Measurements from ENCODE around the gene SLC27A2. TPM values are rescaled to one million over a fixed set of nuclear protein-coding genes. Genes with fewer than 3 reads are reported as not detected.
"Not testable (repeated sequence)": the region's sequence is repeated elsewhere in the genome, so short reads cannot be mapped to it uniquely, and the experiment has no call there.

SLC27A2 gene
- 7.8 and 7.9 TPM in 2 replicates for total RNA-seq

DNA sequence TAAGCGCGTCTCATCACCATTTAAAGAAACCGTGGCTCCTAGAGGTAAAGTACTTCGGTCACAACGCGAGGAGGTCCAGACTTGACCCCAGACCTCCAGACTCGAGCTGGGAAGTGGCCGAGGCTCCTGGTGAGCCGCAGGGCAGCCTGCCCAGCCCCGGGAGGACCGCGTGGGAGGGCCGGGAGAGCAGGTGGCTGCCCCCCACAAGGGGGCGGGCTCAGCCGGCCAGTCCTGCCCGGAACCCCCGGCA, at the start of gene SLC27A2:
TSS of gene SLC27A2 (plus strand) at position 228 of the 250 bp plus-strand sequence. CDS start 232 bp downstream, outside the sequence.
- Histone ChIP-seq H3K27me3 (ENCODE audit: control insufficient read depth, insufficient read depth, low read length) (peaks cover 16% of the 10 kb centered on the region), H3K4me3 (ENCODE audit: low read depth, low read length) (peak within 1 kb of the TSS; percentile 51), H3K36me3 (ENCODE audit: control insufficient read depth, insufficient read depth, low read length) (no peaks in the 10 kb centered on the region)
- DNase-seq (ENCODE audit: low read depth) = no peak
- TF ChIP-seq, protein P1, sequence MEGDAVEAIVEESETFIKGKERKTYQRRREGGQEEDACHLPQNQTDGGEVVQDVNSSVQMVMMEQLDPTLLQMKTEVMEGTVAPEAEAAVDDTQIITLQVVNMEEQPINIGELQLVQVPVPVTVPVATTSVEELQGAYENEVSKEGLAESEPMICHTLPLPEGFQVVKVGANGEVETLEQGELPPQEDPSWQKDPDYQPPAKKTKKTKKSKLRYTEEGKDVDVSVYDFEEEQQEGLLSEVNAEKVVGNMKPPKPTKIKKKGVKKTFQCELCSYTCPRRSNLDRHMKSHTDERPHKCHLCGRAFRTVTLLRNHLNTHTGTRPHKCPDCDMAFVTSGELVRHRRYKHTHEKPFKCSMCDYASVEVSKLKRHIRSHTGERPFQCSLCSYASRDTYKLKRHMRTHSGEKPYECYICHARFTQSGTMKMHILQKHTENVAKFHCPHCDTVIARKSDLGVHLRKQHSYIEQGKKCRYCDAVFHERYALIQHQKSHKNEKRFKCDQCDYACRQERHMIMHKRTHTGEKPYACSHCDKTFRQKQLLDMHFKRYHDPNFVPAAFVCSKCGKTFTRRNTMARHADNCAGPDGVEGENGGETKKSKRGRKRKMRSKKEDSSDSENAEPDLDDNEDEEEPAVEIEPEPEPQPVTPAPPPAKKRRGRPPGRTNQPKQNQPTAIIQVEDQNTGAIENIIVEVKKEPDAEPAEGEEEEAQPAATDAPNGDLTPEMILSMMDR (IDR thresholded peaks at IDR 0.05; ENCODE audit: insufficient read depth, low read length, poor library complexity, severe bottlenecking) = peak; percentile 42

DNA sequence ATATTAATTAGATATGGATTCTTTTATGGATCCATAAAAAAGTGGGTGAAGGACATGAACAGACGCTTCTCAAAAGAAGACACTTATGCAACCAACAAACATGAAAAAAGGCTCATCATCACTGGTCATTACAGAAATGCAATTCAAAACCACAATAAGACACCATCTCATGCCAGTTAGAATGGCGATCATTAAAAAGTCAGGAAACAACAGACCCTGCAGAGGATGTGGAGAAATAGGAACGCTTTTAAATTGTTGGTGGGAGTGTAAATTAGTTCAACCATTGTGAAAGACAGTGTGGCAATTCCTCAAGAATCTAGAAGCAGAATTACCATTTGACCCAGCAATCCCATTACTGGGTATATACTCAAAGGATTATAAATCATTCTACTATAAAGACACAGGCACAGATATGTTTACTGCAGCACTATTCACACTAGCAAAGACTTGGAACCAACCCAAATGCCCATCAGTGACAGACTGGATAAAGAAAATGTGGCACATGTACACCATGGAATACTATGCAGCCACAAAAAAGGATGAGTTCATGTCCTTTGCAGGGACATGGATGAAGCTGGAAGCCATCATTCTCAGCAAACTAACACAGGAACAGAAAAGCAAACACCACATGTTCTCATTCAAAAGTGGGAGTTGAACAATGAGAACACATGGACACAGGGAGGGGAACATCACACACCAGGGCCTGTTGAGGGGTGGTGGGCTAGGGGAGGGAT, 49.6 kb upstream of the SLC27A2 start:
- DNase-seq (ENCODE audit: low read depth); H3K27me3 ChIP-seq (ENCODE audit: control insufficient read depth, insufficient read depth, low read length); H3K4me3 ChIP-seq (ENCODE audit: low read depth, low read length); H3K36me3 ChIP-seq (ENCODE audit: control insufficient read depth, insufficient read depth, low read length): not testable (repeated sequence)

DNA sequence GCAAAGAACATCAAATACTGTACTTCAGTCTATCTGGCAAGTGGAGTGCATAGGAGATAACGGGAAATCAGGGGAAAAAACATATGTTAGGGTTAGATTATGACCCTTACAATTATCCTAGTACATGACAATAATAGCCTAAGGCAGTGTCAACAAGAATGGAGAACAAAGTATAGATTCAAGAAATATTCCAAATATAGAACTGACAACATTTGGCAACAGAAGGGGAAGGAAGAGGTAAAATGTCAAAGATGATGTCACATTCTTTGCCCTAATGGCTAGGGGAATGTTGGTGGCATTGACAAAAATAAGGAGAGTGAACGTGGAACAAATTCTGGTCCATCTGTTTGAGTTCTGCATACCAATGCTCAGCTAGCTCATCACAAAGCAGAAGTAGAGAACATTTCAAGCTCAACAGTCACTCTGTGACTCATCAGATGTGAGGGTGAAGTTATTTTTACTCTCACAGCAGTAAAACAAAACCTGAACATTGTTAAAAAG, 47.4 kb upstream of the SLC27A2 start:
- DNase-seq (ENCODE audit: low read depth) = peak; percentile 75
- H3K36me3 ChIP-seq (ENCODE audit: control insufficient read depth, insufficient read depth, low read length) = no peaks in the 10 kb centered on the region
- TF ChIP-seq, protein P1 (IDR thresholded peaks at IDR 0.05; ENCODE audit: insufficient read depth, low read length, poor library complexity, severe bottlenecking) = no peak

DNA sequence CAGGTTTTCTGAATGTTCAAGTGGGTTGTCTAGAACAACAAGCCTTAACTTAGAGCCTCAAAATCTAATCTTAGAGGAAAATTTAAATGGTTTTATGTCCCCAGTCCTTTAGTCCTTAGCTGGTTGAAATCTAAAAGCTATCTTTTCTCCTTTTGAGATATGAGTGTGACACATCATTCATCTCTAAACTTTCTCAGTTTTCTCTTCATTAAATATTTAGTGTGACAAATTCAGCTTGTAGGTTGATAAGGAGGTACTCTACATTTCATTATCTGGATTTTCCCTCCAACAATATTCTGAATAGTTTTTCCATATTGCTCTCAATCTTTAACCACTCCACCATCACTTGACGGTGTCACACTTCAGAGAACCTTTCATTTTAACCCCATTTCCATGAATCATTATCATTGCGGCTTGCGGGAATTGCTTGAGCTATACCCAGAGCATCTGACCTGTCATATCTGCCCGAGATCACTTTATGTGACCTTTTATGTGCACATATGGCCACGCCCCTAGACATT, 46.9 kb upstream of the SLC27A2 start:
- H3K36me3 ChIP-seq (ENCODE audit: control insufficient read depth, insufficient read depth, low read length) = no peaks in the 10 kb centered on the region
- no peak overlapping the region for H3K4me3 ChIP-seq (ENCODE audit: low read depth, low read length)
- TF ChIP-seq, protein P1 (IDR thresholded peaks at IDR 0.05; ENCODE audit: insufficient read depth, low read length, poor library complexity, severe bottlenecking) = no peak
- no peak for DNase-seq (ENCODE audit: low read depth)
- no peaks in the 10 kb centered on the region for H3K27me3 ChIP-seq (ENCODE audit: control insufficient read depth, insufficient read depth, low read length)

More for the DNA sequence above, 47.4 kb upstream of the SLC27A2 start:
- Histone ChIP-seq H3K4me3 (ENCODE audit: low read depth, low read length) (no peak overlapping the region), H3K27me3 (ENCODE audit: control insufficient read depth, insufficient read depth, low read length) (no peaks in the 10 kb centered on the region)

DNA sequence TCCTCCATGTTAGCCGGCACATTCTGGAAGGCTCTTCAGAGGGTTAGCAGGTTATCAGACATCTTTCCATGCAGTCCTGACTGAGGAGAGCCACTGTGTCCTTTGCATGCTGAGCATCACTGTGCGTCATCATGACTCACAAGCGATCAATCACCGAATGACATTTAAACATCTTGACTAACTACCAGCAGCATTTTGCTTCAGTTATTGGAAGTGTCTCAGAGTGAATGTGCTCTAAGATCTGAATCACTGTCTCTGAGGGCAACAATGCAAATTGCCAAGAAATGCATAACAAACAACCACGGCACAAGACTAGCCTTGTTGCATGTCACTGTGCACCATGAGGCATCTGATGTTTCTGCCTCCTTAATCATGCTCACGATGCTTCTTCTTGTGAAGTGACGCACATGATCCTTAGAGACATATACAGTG, 44.6 kb upstream of the SLC27A2 start:
- DNase-seq (ENCODE audit: low read depth) = peak; percentile 56
- TF ChIP-seq, protein P1 (IDR thresholded peaks at IDR 0.05; ENCODE audit: insufficient read depth, low read length, poor library complexity, severe bottlenecking) = no peak

DNA sequence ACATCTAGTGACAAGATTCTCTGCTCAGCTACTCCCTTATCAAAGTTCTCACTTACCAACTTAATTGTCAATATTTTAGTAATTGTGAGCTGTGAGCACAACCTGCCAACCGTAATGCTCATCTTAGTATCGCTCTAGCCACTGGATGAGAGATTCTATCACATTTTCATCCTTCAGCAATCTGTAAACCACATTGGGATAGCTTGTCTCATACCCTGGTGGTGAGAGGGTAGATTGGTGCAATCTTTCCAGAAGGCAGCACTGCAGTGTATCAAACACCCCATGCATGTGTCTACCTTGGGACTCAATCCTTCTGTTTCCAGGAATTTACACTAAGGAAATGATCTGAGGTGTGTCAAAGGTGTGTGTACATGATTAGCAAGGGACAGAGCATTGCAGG, 44.1 kb upstream of the SLC27A2 start:
- TF ChIP-seq, protein P1 (IDR thresholded peaks at IDR 0.05; ENCODE audit: insufficient read depth, low read length, poor library complexity, severe bottlenecking) = no peak
- no peak for DNase-seq (ENCODE audit: low read depth)
- no peaks in the 10 kb centered on the region for H3K27me3 ChIP-seq (ENCODE audit: control insufficient read depth, insufficient read depth, low read length)
- H3K36me3 ChIP-seq (ENCODE audit: control insufficient read depth, insufficient read depth, low read length) = no peaks in the 10 kb centered on the region
- H3K4me3 ChIP-seq (ENCODE audit: low read depth, low read length) = no peak overlapping the region

More for the DNA sequence above, 44.6 kb upstream of the SLC27A2 start:
- Histone ChIP-seq H3K36me3 (ENCODE audit: control insufficient read depth, insufficient read depth, low read length) (no peaks in the 10 kb centered on the region), H3K4me3 (ENCODE audit: low read depth, low read length) (no peak overlapping the region), H3K27me3 (ENCODE audit: control insufficient read depth, insufficient read depth, low read length) (no peaks in the 10 kb centered on the region)
